Trophoblast cell (in vitro differentiated cells and primary cell): Measurements from ENCODE around the gene ACLY.
A peak's percentile ranks its signal among the peaks of the same experiment; 100 is the strongest.

Source experiments
- DNase-seq, 2 donors: peaks; one replicate each; pipeline ENCODE4 v3.0.0-alpha.2; 2016
- H2AFZ ChIP-seq: 2 replicates; pipeline ENCODE4 v1.6.1; 2013; ENCODE audit warnings: low read length, moderate library complexity, mild to moderate bottlenecking; ENCODE audit not compliant: insufficient read depth, poor library complexity
- H2AK5ac ChIP-seq: 2 replicates; pipeline ENCODE4 v1.6.1; 2013; ENCODE audit warnings: mild to moderate bottlenecking, low read length
- H2BK120ac ChIP-seq: 2 replicates; pipeline ENCODE4 v1.6.1; 2013; ENCODE audit warnings: low read length, mild to moderate bottlenecking, moderate library complexity; ENCODE audit not compliant: insufficient read depth, poor library complexity
- H2BK12ac ChIP-seq: 2 replicates; pipeline ENCODE4 v1.6.1; 2013; ENCODE audit warnings: mild to moderate bottlenecking, low read length, moderate library complexity
- H2BK5ac ChIP-seq: 2 replicates; pipeline ENCODE4 v1.6.1; 2013; ENCODE audit warnings: low read length, low read depth, moderate library complexity, mild to moderate bottlenecking; ENCODE audit not compliant: poor library complexity
- H3K14ac ChIP-seq: 2 replicates; pipeline ENCODE4 v1.6.1; 2013; ENCODE audit warnings: mild to moderate bottlenecking, low read length
- H3K18ac ChIP-seq: 2 replicates; pipeline ENCODE4 v1.6.1; 2013; ENCODE audit warnings: mild to moderate bottlenecking, low read length
- H3K23ac ChIP-seq: 2 replicates; pipeline ENCODE4 v1.6.1; 2013; ENCODE audit warnings: low read length
- H3K27ac ChIP-seq: 2 replicates; pipeline ENCODE4 v1.5.1; 2013; ENCODE audit warnings: low read depth, mild to moderate bottlenecking, inconsistent platforms, low read length, moderate library complexity
- H3K27me3 ChIP-seq: 2 replicates; pipeline ENCODE4 v1.6.1; 2013; ENCODE audit warnings: inconsistent platforms, mild to moderate bottlenecking, low read length, moderate library complexity; ENCODE audit not compliant: insufficient read depth
- H3K36me3 ChIP-seq, 2 experiments: 1 replicate in 1 of 2; 2 replicates in 1 of 2; pipeline ENCODE4 v1.6.1; 2013; ENCODE audit warnings: low read length in 2 of 2, mild to moderate bottlenecking in 2 of 2, moderate library complexity in 1 of 2; ENCODE audit not compliant: insufficient read depth in 2 of 2, control insufficient read depth in 1 of 2
- H3K4ac ChIP-seq: 2 replicates; pipeline ENCODE4 v1.6.1; 2013; ENCODE audit warnings: low read depth, mild to moderate bottlenecking, low read length, moderate library complexity
- H3K4me1 ChIP-seq, 2 experiments: 1 replicate in 1 of 2; 2 replicates in 1 of 2; pipeline ENCODE4 v1.6.1; 2013; ENCODE audit warnings: low read length in 2 of 2, mild to moderate bottlenecking in 2 of 2, moderate library complexity in 1 of 2; ENCODE audit not compliant: insufficient read depth in 2 of 2, control insufficient read depth in 1 of 2
- H3K4me2 ChIP-seq: 2 replicates; pipeline ENCODE4 v1.6.1; 2013; ENCODE audit warnings: inconsistent platforms, mild to moderate bottlenecking, low read length, moderate library complexity
- H3K4me3 ChIP-seq: 2 replicates; pipeline ENCODE4 v1.5.1; 2013; ENCODE audit warnings: mild to moderate bottlenecking, low read depth, low read length, inconsistent platforms
- H3K79me1 ChIP-seq: one replicate; pipeline ENCODE4 v1.6.1; 2013; ENCODE audit warnings: low read length
- H3K79me2 ChIP-seq: 2 replicates; pipeline ENCODE4 v1.6.1; 2013; ENCODE audit warnings: low read length, mild to moderate bottlenecking; ENCODE audit not compliant: control insufficient read depth, insufficient read depth, poor library complexity
- H3K9ac ChIP-seq: 2 replicates; pipeline ENCODE4 v1.6.1; 2013; ENCODE audit warnings: mild to moderate bottlenecking, low read length
- H3K9me3 ChIP-seq: 2 replicates; pipeline ENCODE4 v1.6.1; 2013; ENCODE audit warnings: low read depth, mild to moderate bottlenecking, control low read depth, inconsistent platforms, low read length; ENCODE audit not compliant: insufficient read depth
- H4K12ac ChIP-seq: 2 replicates; pipeline ENCODE4 v1.6.1; 2013; ENCODE audit warnings: low read depth, mild to moderate bottlenecking, low read length, moderate library complexity
- H4K8ac ChIP-seq: 2 replicates; pipeline ENCODE4 v1.6.1; 2013; ENCODE audit warnings: low read depth, mild to moderate bottlenecking, low read length, moderate library complexity
- H4K91ac ChIP-seq: one replicate; pipeline ENCODE4 v1.6.1; 2013; ENCODE audit warnings: low read depth, mild to moderate bottlenecking, low read length, moderate library complexity
- WGBS: extraction: QIAGEN DNeasy Blood & Tissue Kit; methylation state at CpG from one replicate; pipeline ENCODE4 v1.1.7; 2013; ENCODE audit warnings: missing lambda C conversion rate; ENCODE audit not compliant: insufficient read length, insufficient coverage; ENCODE audit errors: extremely low coverage; 5-methylcytosine and 5-hydroxymethylcytosine counted together

Gene ACLY

DNA sequence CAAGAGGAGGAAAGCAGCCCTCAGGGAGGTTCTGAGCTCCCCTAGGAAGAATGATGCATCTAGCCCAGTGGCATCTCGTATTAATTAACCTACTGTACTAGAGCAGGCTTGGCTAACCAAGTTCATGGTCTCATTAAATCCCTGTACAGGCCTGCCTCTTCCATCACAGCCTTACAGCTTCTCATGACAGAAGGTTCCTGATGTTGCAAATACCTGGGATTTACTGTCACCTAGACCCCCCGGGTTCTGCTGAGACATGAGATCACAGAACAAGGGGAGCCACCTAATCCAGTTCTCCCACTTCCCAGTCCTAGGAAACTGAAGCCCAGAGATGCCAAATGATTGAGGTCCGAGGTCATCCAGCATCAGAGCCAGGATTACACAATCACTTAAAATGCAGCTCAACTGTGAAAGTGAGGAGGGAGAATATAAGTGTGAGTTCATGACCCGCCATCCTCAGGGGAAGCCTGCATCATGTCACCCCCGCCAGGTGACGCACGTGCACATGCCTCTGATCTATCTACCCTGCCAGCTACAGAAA, 23.9 kb downstream of the ACLY start:
- Histone ChIP-seq H3K14ac (no peak overlapping the region), H3K27me3 (no peaks in the 10 kb centered on the region), H3K79me2 (no peaks in the 10 kb centered on the region), H3K18ac (no peak overlapping the region), H3K4me1 (peaks cover 0 to 13% of the 10 kb centered on the region in 2 experiments), H3K4me3 (no peak overlapping the region), H3K36me3 (peaks cover 76 to 84% of the 10 kb centered on the region in 2 experiments), H2BK12ac (no peak overlapping the region), H2AK5ac (no peak overlapping the region), H4K91ac (no peak overlapping the region), H4K12ac (no peak overlapping the region), H3K23ac (no peak overlapping the region), H3K9me3 (peaks cover 1% of the 10 kb centered on the region), H3K27ac (no peak overlapping the region), H4K8ac (no peak overlapping the region), H3K4me2 (peak overlapping the region; percentile 8), H2AFZ (no peak overlapping the region), H3K79me1 (no peaks in the 10 kb centered on the region), H2BK5ac (no peak overlapping the region), H3K9ac (no peak overlapping the region), H3K4ac (no peak overlapping the region), H2BK120ac (no peak overlapping the region)
- no CpG with 5 or more reads among the region's 7 CpGs for WGBS
- peak; percentile 97 to 98 for DNase-seq

- Histone ChIP-seq H3K9ac (no peak overlapping the region), H2BK120ac (no peak overlapping the region), H2BK5ac (no peak overlapping the region), H3K79me1 (no peaks in the 10 kb centered on the region), H3K4me3 (no peak overlapping the region), H3K14ac (no peak overlapping the region), H4K12ac (no peak overlapping the region), H3K4me1 (peaks cover 0 to 13% of the 10 kb centered on the region in 2 experiments), H4K91ac (no peak overlapping the region), H3K4me2 (no peak overlapping the region), H2AFZ (no peak overlapping the region), H2BK12ac (no peak overlapping the region), H3K9me3 (peaks cover 1% of the 10 kb centered on the region), H3K4ac (no peak overlapping the region), H2AK5ac (no peak overlapping the region), H4K8ac (no peak overlapping the region), H3K36me3 (peaks cover 75 to 82% of the 10 kb centered on the region in 2 experiments), H3K27me3 (no peaks in the 10 kb centered on the region), H3K27ac (no peak overlapping the region), H3K79me2 (no peaks in the 10 kb centered on the region), H3K23ac (no peak overlapping the region), H3K18ac (no peak overlapping the region)
- no peak for DNase-seq
- no CpG with 5 or more reads among the region's 3 CpGs for WGBS
Observed at GRCh38 chr17:41893384-41893783, 25.4 kb downstream of the ACLY start.

- Histone ChIP-seq H2BK120ac (no peak overlapping the region), H3K27me3 (no peaks in the 10 kb centered on the region), H4K91ac (no peak overlapping the region), H2BK12ac (no peak overlapping the region), H2BK5ac (no peak overlapping the region), H2AFZ (no peak overlapping the region), H3K9me3 (peaks cover 3% of the 10 kb centered on the region), H3K4me2 (no peak overlapping the region), H3K79me2 (no peaks in the 10 kb centered on the region), H3K4me1 (peaks cover 0 to 13% of the 10 kb centered on the region in 2 experiments), H3K4ac (no peak overlapping the region), H3K18ac (no peak overlapping the region), H3K27ac (no peak overlapping the region), H3K4me3 (no peak overlapping the region), H3K79me1 (no peaks in the 10 kb centered on the region), H4K8ac (no peak overlapping the region), H3K9ac (no peak overlapping the region), H3K36me3 (peaks cover 77 to 82% of the 10 kb centered on the region in 2 experiments), H3K14ac (no peak overlapping the region), H2AK5ac (no peak overlapping the region), H4K12ac (no peak overlapping the region), H3K23ac (no peak overlapping the region)
- no CpG with 5 or more reads among the region's 4 CpGs for WGBS
- DNase-seq: no peak
Observed at GRCh38 chr17:41892021-41892376, 26.8 kb downstream of the ACLY start.

GRCh38 chr17:41891135-41892020, 27.4 kb downstream of the ACLY start:
- Histone ChIP-seq H2BK12ac (no peak overlapping the region), H3K27ac (no peak overlapping the region), H2BK120ac (no peak overlapping the region), H3K4me3 (no peak overlapping the region), H3K27me3 (no peaks in the 10 kb centered on the region), H3K4ac (no peak overlapping the region), H4K91ac (no peak overlapping the region), H3K9ac (no peak overlapping the region), H3K36me3 (peaks cover 77 to 82% of the 10 kb centered on the region in 2 experiments), H3K23ac (no peak overlapping the region), H3K79me2 (no peaks in the 10 kb centered on the region), H3K18ac (no peak overlapping the region), H2BK5ac (no peak overlapping the region), H2AFZ (no peak overlapping the region), H3K9me3 (peaks cover 3% of the 10 kb centered on the region), H4K8ac (no peak overlapping the region), H2AK5ac (no peak overlapping the region), H3K4me2 (no peak overlapping the region), H4K12ac (no peak overlapping the region), H3K14ac (no peak overlapping the region), H3K79me1 (no peaks in the 10 kb centered on the region), H3K4me1 (peaks cover 0 to 13% of the 10 kb centered on the region in 2 experiments)
- WGBS: no CpG with 5 or more reads among the region's 7 CpGs
- DNase-seq: no peak
